GM12864 (cell line): ENCODE measurements around the gene CRACDL.

ENCODE experiments used
- DNase-seq: peaks from one replicate; pipeline ENCODE4 v3.0.0-alpha.2; 2011; ENCODE audit warnings: low read depth
- H3K4me3 ChIP-seq: 2 replicates; pipeline ENCODE4 v1.5.1; 2011; ENCODE audit warnings: mild to moderate bottlenecking, low read depth, low read length, control low read depth
- CTCF ChIP-seq: IDR thresholded peaks from 2 replicates; pipeline ENCODE4 v1.5.1; 2011; ENCODE audit warnings: low read depth, mild to moderate bottlenecking, moderate library complexity, low read length, control low read depth, inconsistent platforms; ENCODE audit errors: missing control alignments

Gene CRACDL

GRCh38 chr2:98815795-98816194 is 120.2 kb downstream of the CRACDL start:
- no peak for DNase-seq
- TF ChIP-seq CTCF, result no peak
- no peak overlapping the region for H3K4me3 ChIP-seq

GRCh38 chr2:98811766-98812165 is 124.3 kb downstream of the CRACDL start:
- TF ChIP-seq CTCF, result no peak
- DNase-seq, result no peak

GRCh38 chr2:98810588-98810928 is 125.5 kb downstream of the CRACDL start:
- no peak for TF ChIP-seq CTCF
- H3K4me3 ChIP-seq, result no peak overlapping the region
- DNase-seq, result no peak

More at GRCh38 chr2:98811766-98812165, 124.3 kb downstream of the CRACDL start:
- H3K4me3 ChIP-seq, result no peak overlapping the region

- H3K4me3 ChIP-seq, result no peak overlapping the region
- TF ChIP-seq CTCF, result no peak
- DNase-seq, result no peak
Measured at GRCh38 chr2:98809878-98810587, 126.0 kb downstream of the CRACDL start.

- no peak overlapping the region for H3K4me3 ChIP-seq
- no peak for TF ChIP-seq CTCF
- DNase-seq, result no peak
Measured at GRCh38 chr2:98809116-98809515, 126.9 kb downstream of the CRACDL start.

- no peak for TF ChIP-seq CTCF
- no peak overlapping the region for H3K4me3 ChIP-seq
- DNase-seq, result no peak
Measured at GRCh38 chr2:98808546-98808945, 127.5 kb downstream of the CRACDL start.

- TF ChIP-seq CTCF, result no peak
- H3K4me3 ChIP-seq, result no peak overlapping the region
Measured at GRCh38 chr2:98807929-98808328, 128.1 kb downstream of the CRACDL start.

More at GRCh38 chr2:98807929-98808328, 128.1 kb downstream of the CRACDL start:
- DNase-seq, result no peak
